T1000 (cell line): ENCODE results near the gene NFIX.

Source experiments
- DNase-seq: peaks from one replicate; lab custom pipeline; 2025; ENCODE audit warnings: mixed read lengths; lab: John Stamatoyannopoulos, UW

The NFIX gene

DNA sequence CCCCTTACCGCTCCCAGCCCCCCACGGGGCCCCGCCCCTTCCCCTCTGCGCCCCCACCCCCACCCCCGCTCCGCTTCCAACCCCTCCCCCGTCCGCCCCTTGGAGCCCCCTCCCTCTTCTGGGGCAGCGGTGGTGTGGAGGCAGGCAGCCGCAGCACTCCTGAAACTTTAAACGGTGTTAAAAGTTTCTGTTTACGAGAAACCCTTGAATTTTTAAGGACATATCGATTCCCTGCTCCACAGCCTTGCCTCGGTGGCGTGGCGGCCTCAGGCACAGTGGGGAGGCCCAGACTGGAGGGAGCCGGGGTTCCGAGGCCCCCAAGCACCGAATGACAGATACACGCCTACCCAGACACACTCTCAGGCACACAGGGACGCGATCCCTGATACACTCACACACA lies 4.8 kb upstream of the NFIX start:
- no peak for DNase-seq

DNA sequence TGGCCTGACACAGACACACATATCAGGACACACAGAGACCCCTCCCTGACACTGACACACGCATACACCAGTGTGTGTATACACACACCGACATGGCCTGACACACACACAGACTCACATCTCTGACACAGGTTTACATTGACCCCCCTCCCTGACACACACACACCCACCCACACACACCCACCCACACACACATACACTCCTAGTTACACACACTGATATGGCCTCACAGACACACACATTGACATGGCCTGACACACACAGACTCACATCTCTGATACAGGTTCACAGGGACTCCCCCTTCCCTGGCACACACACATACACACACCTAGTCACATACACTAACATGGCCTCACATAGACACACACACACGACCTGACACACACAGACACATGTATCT lies 4.4 kb upstream of the NFIX start:
- DNase-seq, result no peak

DNA sequence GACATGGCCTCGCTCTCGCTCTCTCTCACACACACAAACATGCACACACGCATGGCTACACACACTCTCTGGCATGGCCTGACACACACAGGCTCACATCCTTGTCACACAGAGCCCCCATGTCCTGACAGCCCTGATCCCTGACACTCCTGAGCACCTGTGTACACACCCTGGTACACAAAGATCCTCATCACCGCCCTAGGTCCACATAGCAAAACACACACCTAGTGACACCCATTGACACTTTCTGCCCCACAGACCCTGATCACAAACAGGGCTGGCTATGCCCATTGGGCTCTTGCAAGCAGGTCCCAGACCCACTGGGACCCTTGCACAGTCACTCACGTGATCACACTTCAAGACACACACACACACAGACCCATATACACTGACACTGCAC lies 4.0 kb upstream of the NFIX start:
- no peak for DNase-seq

GRCh38 chr19:12992729-12993128 lies 2.5 kb upstream of the NFIX start:
- DNase-seq, result no peak

DNA sequence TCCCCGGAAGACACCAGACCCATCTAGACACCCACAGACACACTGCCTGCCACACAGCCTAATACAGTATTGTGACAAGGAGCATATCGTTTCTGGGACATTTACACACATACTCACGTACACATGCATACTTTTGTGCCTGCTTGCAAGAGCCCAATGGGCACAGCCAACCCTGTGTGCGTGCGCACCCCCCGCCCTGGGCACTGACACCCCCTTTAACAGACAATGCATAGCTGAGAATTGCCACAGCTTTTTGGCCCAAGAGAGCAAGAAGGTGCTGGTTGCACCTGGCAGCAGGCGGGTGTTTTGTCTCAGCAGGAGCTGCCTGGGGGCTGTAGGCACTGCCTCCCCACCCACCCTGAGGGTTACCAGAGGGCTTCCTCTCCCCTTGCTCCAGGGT lies 1.7 kb upstream of the NFIX start:
- no peak for DNase-seq

- DNase-seq, result no peak
Observed at GRCh38 chr19:12995596-12996405, 526 bp downstream of the NFIX start.

DNA sequence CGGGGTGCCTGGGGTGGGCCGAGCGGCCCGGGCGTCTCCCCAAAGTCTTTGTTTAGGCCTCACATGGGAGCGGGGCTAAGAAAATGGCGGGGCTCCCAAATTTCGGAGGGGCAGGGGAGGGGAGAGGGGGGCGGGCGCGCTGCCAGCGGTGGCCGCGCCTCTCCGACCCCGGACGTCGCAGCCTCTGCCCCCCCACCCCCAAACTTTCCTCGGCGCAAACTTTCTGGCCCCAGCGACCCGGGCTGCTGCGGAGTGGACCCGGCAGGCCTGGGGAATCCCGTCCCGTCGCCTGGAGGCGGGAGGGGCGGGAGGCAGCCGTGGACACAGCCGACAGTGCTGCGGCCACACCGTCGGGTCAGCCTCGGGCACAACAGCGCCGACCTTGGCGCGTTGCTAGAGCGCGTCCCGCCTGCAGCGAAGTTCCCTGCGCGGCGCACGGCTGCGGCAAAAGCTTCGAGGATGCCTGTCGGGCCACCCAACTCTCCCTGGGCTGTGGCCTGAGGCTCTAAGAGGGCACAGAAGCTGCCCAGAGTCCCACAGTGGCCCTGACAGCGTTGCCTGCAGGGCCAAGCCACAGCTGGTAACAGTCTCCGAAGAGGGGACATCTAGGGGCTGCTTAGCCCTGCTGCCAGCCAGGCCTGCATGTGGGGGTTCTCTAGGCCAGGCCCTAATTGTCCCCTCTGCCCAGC lies 1.3 kb downstream of the NFIX start:
- peak; percentile 13 for DNase-seq

DNA sequence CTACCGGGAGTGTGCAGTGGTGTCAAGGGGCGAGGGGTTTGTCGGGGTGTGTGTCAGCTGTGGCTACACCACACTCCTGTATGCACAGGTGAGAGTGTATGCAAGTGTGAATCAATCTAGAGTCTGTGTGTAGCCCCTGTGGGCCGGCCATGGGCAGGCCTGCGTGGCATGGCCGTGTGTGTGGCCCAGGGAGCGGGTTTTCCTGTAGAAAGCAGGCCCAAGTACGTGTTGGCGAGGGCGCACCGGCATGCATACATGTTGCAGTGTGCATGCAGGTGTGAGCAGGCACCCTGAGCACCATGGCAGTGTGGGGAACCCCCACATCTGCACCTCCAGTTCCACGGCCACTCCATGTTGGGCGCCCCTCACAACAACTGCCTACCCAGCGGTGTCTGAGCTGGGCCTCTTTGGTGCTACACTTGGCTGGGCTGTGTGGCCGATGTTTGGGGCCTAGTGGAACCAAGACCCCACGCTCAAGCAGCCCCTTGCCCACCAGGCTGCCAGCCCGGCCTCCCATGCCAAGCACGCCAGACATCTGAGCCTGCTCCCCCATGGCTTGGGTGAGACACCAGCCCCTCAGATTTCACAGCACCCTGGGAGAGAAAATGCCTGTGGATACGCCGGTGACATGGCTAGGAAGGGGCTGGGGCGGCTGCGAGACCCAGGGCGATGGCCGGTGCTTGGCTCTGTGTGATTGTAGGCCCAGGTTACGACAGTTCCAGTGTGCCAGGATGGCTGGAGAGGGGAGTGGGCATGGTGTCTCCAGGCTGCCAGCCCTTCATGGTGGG lies 2.1 kb downstream of the NFIX start:
- no peak for DNase-seq

DNA sequence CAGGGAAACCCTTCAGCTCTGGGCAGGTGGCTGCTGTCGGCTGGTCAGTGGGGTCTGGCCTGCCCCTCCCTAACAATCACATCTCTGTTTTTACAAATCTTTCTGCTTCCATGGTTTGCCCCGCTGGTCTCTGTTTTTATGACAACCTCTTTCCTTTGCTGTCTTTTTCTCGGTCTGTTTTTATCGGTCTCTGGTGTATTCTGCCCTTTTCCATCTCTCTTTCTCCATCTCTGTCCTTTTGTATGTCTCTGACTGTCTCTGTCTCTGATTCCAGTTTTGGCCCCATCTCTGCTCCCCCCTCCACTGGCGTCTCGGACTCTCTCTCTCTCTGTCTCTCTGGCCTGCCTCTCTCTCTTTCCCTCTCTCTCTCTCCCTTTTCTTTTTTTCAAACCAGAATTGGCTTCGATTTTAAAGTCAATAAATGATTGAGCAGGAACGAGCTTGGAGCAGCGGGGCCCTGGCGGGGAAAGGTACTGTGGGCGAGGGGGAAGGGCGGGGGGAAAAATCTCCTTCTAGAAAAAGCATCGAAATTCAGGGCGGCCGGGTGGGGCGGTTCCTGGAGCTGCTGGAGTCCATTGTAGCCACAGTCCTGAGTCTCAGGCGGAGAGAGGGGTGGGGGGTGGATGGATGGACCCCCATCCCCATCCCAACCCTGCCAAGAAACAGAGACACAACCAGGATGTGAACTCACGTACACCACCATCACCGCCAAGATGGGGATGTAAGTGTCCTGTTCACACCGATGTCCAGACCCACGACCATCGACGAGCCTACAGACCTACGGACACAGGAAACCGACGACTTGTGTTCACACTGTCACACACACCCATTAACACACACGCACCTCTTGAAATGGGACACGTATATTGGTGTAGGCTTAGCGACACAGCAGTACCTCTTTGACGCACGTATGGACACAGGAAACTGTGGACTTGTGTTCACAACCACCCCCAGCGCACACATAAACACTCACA lies 3.0 kb downstream of the NFIX start:
- DNase-seq, result no peak

GRCh38 chr19:13001166-13001501 lies 5.9 kb downstream of the NFIX start:
- DNase-seq, result no peak

DNA sequence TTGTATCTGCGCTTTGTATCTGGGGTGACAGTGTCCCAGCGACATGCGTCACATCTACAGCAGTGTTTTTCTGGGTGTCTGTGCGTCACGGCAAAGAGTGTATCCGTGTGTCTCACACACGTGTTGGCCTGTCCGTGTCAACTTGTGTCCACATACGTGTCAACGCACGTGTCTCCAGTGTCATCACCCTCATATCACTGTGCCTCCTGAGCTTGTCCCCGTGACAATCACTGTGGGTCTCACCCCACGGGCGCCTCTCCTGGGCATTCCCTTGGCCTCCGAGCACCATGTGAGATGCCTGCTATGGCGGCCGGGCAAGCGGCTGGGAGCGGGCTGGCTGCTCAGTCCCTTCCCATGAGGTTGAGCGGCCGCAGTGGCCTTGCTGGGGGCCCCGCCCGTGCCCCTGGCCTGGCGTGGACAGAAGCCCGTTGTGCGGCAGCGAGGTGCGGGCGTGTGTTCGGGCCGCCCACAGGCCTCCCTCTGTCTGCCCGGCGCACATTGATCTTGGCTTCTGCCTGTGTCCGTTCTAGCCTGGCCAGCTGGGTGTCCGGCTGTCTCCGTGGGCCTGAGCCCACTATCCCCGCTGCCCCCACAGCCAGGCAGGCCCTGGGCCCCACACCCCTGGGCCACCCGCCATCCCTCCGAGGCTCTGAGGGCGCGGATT lies 6.4 kb downstream of the NFIX start:
- DNase-seq, result no peak

- no peak for DNase-seq
Observed at GRCh38 chr19:13002166-13002898, 7.1 kb downstream of the NFIX start.

DNA sequence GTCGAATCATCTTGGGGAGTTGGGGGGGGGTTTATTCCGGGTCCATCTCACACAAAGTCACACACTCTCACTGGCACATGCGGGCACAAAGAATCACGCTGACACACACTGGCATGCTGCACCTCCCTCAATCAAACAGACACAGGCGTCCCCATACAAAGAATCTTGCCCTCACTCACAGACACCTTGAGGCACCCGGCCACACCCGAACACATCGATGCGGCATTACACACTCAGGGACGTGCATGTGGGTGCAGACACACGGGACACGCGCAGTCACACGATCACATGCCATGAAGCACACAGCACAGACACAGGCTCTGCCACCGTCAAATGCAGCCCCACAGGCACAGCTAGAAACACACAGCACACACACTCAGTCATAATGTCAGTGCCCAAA lies 7.8 kb downstream of the NFIX start:
- DNase-seq, result no peak

- DNase-seq, result no peak
Observed at GRCh38 chr19:13004273-13004672, 9.0 kb downstream of the NFIX start.

DNA sequence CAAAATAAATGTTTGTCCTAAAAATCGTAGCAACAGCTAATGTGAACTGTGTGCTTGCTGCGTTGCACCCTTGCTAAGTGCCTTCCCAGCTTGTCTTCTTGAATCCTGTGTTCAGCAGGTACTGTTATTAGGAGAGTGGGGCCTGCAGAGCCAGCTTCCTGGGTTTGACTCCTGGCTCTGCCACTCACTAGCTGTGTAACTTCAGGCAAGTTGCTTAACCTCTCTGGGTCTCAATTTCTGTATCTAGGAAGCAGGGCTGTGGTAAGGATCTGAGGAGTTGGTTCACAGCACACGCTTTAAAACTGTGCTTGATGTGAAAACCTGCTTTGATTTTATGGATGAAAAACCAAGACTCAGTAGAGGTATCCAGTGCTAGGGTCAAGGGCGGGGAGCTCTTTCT lies 10.0 kb downstream of the NFIX start:
- DNase-seq, result no peak

DNA sequence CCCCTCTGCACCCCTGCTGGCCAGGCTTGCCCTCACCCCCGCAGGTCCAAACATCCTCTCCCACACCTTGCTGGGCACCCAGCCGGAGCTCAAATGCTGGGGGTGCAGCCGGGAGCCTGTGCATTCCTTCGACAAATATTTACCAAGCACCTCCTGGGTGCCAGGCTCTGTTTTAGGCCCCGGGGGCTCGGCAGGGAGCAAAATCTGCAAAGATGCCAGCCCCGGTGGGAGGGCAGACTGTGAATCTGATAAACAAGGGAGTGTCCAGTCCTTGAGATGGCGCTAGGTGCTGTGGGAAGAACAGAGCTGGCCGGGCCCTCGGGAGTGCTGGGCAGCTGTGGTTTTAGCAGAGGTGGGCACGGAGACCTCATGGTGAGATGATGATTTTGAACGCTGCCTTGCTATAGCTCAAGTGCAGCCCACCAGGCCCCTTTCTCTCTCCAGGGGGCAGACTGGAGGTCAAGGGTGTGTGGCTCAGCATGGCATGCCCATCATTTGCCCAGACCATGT lies 10.6 kb downstream of the NFIX start:
- DNase-seq, result no peak

GRCh38 chr19:13006431-13007281 lies 11.4 kb downstream of the NFIX start:
- DNase-seq, result no peak

DNA sequence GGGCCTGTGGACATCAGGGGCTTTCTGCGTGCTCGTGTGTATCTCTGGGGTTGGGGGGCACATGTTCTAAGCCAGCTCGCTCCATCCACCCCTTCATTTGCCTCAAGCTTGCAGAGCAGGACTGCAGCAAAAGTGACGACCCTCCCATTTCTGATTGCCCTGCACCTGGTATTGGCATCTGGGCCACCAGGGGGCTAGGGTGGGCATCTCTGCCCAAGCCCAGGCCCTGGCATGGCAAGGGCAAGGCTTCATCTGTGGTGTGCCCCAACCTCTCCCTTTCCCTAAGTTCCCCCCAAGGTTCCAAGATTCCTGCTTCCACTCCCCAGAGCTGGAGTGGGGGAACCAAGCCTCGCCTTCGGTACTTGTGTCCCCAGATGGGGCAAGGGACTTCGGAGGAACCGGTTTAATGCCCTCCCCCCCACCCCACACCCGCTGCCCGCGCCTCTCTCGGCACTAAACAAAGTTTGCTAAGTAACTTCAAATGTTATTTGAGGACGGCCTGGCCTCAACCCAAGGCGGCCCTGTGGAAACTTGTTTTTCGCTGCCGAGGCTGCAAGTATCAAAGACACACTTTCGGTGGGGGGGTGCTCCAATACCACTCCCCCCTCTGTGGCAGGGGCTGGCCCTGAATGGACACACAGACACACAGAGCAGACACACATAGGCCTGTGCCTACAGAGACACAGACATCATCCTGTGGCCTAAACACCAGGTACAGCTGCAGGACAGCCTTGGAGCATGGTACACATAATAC lies 12.2 kb downstream of the NFIX start:
- DNase-seq, result no peak
